OCI-LY7 (cell line): Measurements from ENCODE around the gene CAMKV.

Experiments
- CTCF ChIP-seq: fragments of 200-600 bp; sonication (generic); conservative IDR thresholded peaks from 2 replicates; pipeline ENCODE4 v1.5.1; 2014; ENCODE audit warnings: mild to moderate bottlenecking, antibody characterized with exemption, low read length, moderate library complexity, mixed read lengths
- EZH2phosphoT487 ChIP-seq: fragments of 200-600 bp; sonication (generic); IDR thresholded peaks from 2 replicates; pipeline ENCODE4 v1.6.1; 2018; ENCODE audit warnings: low read depth, borderline replicate concordance, mild to moderate bottlenecking, mixed run types, antibody characterized with exemption, low read length, moderate library complexity, mixed read lengths

DNA sequence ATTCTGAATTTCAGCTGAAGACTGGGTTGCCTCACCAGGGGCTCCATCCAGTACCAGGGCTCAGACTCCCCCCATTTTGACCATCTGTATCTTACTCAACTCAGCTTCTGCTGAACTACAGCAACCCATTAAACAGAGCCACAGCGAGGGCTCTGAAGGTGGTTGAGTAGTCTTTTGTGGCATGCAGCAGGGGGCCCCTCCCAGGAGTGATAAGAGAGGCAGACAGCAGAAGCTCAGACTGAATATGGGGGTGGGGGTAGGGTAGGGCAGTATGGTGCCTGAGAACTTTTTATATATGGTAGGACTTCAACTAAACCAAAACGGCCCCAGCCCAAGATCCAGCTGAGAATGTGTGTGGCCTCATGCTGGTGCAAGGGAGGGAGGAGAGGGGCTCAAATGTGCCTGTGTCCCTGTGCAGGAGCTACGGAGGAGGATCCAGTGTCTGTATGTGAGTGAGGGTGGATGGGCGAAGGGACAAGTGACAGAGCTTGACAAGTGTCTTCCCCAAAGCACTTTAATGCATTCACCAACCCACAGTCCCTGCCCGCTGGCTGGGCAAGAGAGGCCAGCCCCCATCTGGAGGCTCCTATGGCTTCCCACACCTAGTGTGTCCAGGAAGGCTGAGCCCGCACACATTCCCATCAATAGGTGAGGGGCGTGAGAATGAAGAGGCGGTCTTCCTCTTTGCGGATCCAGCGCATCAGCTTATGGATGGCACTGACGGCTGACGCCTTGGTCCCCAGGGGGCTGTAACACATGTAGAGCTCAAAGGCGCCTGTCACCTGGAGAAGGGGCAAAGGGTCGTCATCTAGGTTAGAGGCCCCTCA is 38.9 kb upstream of the CAMKV start:
- TF ChIP-seq CTCF (no peak), EZH2phosphoT487 (no peak)
